Esophagus squamous epithelium (tissue), 4 donors: ENCODE measurements around the gene IL1RAPL1.
"Not testable (repeated sequence)": the region's sequence is repeated elsewhere in the genome, so short reads cannot be mapped to it uniquely, and the experiment has no call there.

Experiments
- CTCF ChIP-seq, 6 experiments: fragments of 450-650 bp in 4 of 6; fragments of 200-600 bp in 2 of 6; sonication (generic) in 2 of 6; IDR thresholded peaks; one replicate each; pipeline ENCODE4 v1.5.1; 2016 to 2019; ENCODE audit warnings: antibody characterized with exemption in 6 of 6, mild to moderate bottlenecking in 4 of 6, moderate library complexity in 4 of 6
- POLR2A ChIP-seq, 4 donors: fragments of 450-650 bp; IDR thresholded peaks; one replicate each; pipeline ENCODE4 v1.6.1; 2017; ENCODE audit warnings: antibody characterized with exemption in 4 of 4, mild to moderate bottlenecking in 4 of 4, moderate library complexity in 3 of 4

DNA sequence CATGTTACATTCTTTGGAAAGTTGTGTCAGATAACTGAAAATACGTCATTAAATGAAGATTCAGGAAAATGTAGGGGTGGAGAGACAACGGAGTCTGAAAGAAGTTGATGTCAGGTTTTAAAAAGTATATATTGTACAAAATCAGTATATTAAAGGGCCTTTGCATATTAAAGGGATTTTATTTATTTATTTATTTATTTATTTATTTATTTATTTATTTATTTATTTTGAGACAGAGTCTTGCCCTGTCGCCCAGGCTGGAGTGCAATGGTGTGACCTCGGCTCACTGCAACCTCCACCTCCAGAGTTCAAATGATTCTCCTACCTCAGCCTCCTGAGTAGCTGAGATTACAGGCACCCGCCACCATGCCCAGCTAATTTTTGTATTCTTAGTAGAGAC is 213.4 kb downstream of the IL1RAPL1 start:
- TF ChIP-seq CTCF, POLR2A (IDR thresholded peaks at IDR 0.05): not testable (repeated sequence)
